H1 (cell line): ENCODE data around the gene RPRD1A. TPM values are rescaled to one million over a fixed set of nuclear protein-coding genes. Genes with fewer than 3 reads are reported as not detected.

Source experiments
- CTCF ChIA-PET: fragments of 300-600 bp; sonication (Branson Sonifier 250); formaldehyde crosslinking; loops from one replicate; lab custom pipeline; 2021; ENCODE audit not compliant: partially characterized antibody; lab: Charles Lee
- POLR2A ChIA-PET: fragments of 300-600 bp; sonication (Branson Sonifier 250); formaldehyde crosslinking; loops from one replicate; lab custom pipeline; 2021; ENCODE audit warnings: inconsistent platforms; ENCODE audit not compliant: partially characterized antibody; lab: Charles Lee
- DNase-seq, 2 experiments: peaks; one replicate each; pipeline versions ENCODE4 v3.0.0 to v3.0.0-alpha.2; 2010 to 2022; ENCODE audit warnings: low spot score in 2 of 2, low read depth in 1 of 2, mixed read lengths in 1 of 2
- FAIRE-seq: peaks from 2 replicates; lab custom pipeline; 2011; peaks lifted over from hg19 to GRCh38; lab: Jason Lieb, UNC
- H2AFZ ChIP-seq: 2 replicates; pipeline ENCODE4 v1.8.1; 2012; ENCODE audit warnings: low read length, inconsistent platforms
- H2AK5ac ChIP-seq: 2 replicates; pipeline ENCODE4 v1.6.1; 2013; ENCODE audit warnings: low read depth, low read length
- H2BK120ac ChIP-seq: replicated peaks from 2 replicates; pipeline ENCODE3; 2013; ENCODE audit warnings: low read depth, low read length, inconsistent platforms
- H2BK12ac ChIP-seq: 2 replicates; pipeline ENCODE4 v1.6.1; 2013; ENCODE audit warnings: low read depth, low read length
- H2BK15ac ChIP-seq: 2 replicates; pipeline ENCODE4 v1.6.1; 2013; ENCODE audit warnings: low read length
- H2BK20ac ChIP-seq: 2 replicates; pipeline ENCODE4 v1.6.1; 2013; ENCODE audit warnings: low read length
- H2BK5ac ChIP-seq: 2 replicates; pipeline ENCODE4 v1.6.1; 2013; ENCODE audit warnings: low read depth, low read length
- H3K14ac ChIP-seq: 2 replicates; pipeline ENCODE4 v1.6.1; 2013; ENCODE audit warnings: inconsistent platforms; ENCODE audit not compliant: insufficient read length
- H3K18ac ChIP-seq: 2 replicates; pipeline ENCODE4 v1.6.1; 2013; ENCODE audit warnings: low read length; ENCODE audit errors: extremely low read depth
- H3K23ac ChIP-seq: 2 replicates; pipeline ENCODE4 v1.6.1; 2013; ENCODE audit warnings: inconsistent platforms; ENCODE audit not compliant: insufficient read length
- H3K23me2 ChIP-seq: 2 replicates; pipeline ENCODE4 v1.6.1; 2013; ENCODE audit warnings: low read depth, low read length
- H3K27ac ChIP-seq: 2 replicates; pipeline ENCODE4 v1.6.1; 2011; ENCODE audit warnings: low read depth, low read length, inconsistent platforms
- H3K27me3 ChIP-seq, 4 experiments: replicated peaks in 1 of 4; 1 replicate in 1 of 4; 2 replicates in 3 of 4; pipeline versions ENCODE4 v1.6.1 to v1.8.1; 2011 to 2013; ENCODE audit warnings: low read length in 3 of 4, mild to moderate bottlenecking in 3 of 4, inconsistent platforms in 2 of 4, mixed read lengths in 2 of 4, moderate library complexity in 1 of 4; ENCODE audit not compliant: control insufficient read depth in 3 of 4, insufficient read depth in 3 of 4; ENCODE audit errors: extremely low read depth in 1 of 4
- H3K36me3 ChIP-seq, 4 experiments: 2 replicates each; pipeline versions ENCODE4 v1.6.1 to v1.8.1; 2011 to 2013; ENCODE audit warnings: mild to moderate bottlenecking in 4 of 4, low read length in 3 of 4, moderate library complexity in 2 of 4, control low read depth in 1 of 4, inconsistent platforms in 1 of 4; ENCODE audit not compliant: insufficient read depth in 4 of 4, control insufficient read depth in 2 of 4
- H3K4ac ChIP-seq: replicated peaks from 2 replicates; pipeline ENCODE3; 2013; ENCODE audit warnings: low read length, low read depth, mixed read lengths, inconsistent platforms; ENCODE audit not compliant: insufficient read length
- H3K4me1 ChIP-seq, 4 experiments: replicated peaks in 1 of 4; 1 replicate in 1 of 4; 2 replicates in 3 of 4; pipeline versions ENCODE4 v1.6.1 to v1.8.1; 2011 to 2013; ENCODE audit warnings: low read length in 3 of 4, inconsistent platforms in 2 of 4, mixed read lengths in 1 of 4; ENCODE audit not compliant: insufficient read depth in 4 of 4, control insufficient read depth in 3 of 4
- H3K4me2 ChIP-seq, 2 experiments: 2 replicates each; pipeline versions ENCODE4 v1.6.1 to v1.8.1; 2011 to 2013; ENCODE audit warnings: low read depth in 2 of 2, low read length in 2 of 2, control low read depth in 1 of 2, inconsistent platforms in 1 of 2, mild to moderate bottlenecking in 1 of 2; ENCODE audit not compliant: insufficient read depth in 1 of 2
- H3K4me3 ChIP-seq, 4 experiments: fragments of 200-600, 300-600 bp in 1 of 4; sonication (generic), shearing (Covaris generic), sonication (Bioruptor Twin) in 1 of 4; 2 replicates each; pipeline versions ENCODE4 v1.5.1 to v1.8.1; 2011 to 2016; ENCODE audit warnings: low read length in 4 of 4, low read depth in 3 of 4, control low read depth in 2 of 4, inconsistent platforms in 2 of 4, mild to moderate bottlenecking in 2 of 4, mixed read lengths in 1 of 4, moderate library complexity in 1 of 4; ENCODE audit not compliant: insufficient read depth in 2 of 4; ENCODE audit errors: extremely low read depth in 1 of 4
- H3K56ac ChIP-seq: replicated peaks from 2 replicates; pipeline ENCODE3; 2013; ENCODE audit warnings: low read depth, mild to moderate bottlenecking, mixed read lengths, low read length, inconsistent platforms; ENCODE audit not compliant: insufficient read length
- H3K79me1 ChIP-seq: 2 replicates; pipeline ENCODE4 v1.6.1; 2013; ENCODE audit warnings: low read depth, low read length, control low read depth
- H3K79me2 ChIP-seq, 2 experiments: 2 replicates each; pipeline versions ENCODE4 v1.6.1 to v1.8.1; 2012 to 2013; ENCODE audit warnings: low read length in 2 of 2, mild to moderate bottlenecking in 2 of 2, inconsistent platforms in 1 of 2; ENCODE audit not compliant: insufficient read depth in 2 of 2, control insufficient read depth in 1 of 2
- H3K9ac ChIP-seq, 4 experiments: replicated peaks in 1 of 4; 1 replicate in 1 of 4; 2 replicates in 3 of 4; pipeline versions ENCODE4 v1.6.1 to v1.8.1; 2011 to 2013; ENCODE audit warnings: low read depth in 3 of 4, low read length in 3 of 4, control low read depth in 2 of 4, mild to moderate bottlenecking in 2 of 4, moderate library complexity in 2 of 4, inconsistent platforms in 1 of 4; ENCODE audit errors: extremely low read depth in 1 of 4
- H3K9me3 ChIP-seq, 2 experiments: 2 replicates each; pipeline versions ENCODE4 v1.6.1 to v1.8.1; 2012 to 2013; ENCODE audit warnings: mild to moderate bottlenecking in 2 of 2, moderate library complexity in 2 of 2, control low read depth in 1 of 2, inconsistent platforms in 1 of 2, low read depth in 1 of 2, low read length in 1 of 2, mixed read lengths in 1 of 2; ENCODE audit not compliant: insufficient read depth in 2 of 2
- H4K20me1 ChIP-seq, 2 experiments: replicated peaks in 1 of 2; 2 replicates each; pipeline versions ENCODE3 to v1.8.1; 2011 to 2013; ENCODE audit warnings: inconsistent platforms in 2 of 2, low read length in 2 of 2, mild to moderate bottlenecking in 1 of 2; ENCODE audit not compliant: insufficient read depth in 2 of 2, control insufficient read depth in 1 of 2
- H4K5ac ChIP-seq: 2 replicates; pipeline ENCODE4 v1.6.1; 2013; ENCODE audit warnings: low read length, low read depth, mixed read lengths, inconsistent platforms; ENCODE audit not compliant: insufficient read length
- H4K8ac ChIP-seq: 2 replicates; pipeline ENCODE4 v1.8.0; 2013; ENCODE audit warnings: mild to moderate bottlenecking, moderate library complexity, low read length, inconsistent platforms; ENCODE audit not compliant: insufficient read depth; ENCODE audit errors: extremely low read depth
- H4K91ac ChIP-seq: replicated peaks from 2 replicates; pipeline ENCODE3; 2013; ENCODE audit warnings: low read length, mixed read lengths, inconsistent platforms; ENCODE audit not compliant: insufficient read length
- BRCA1 ChIP-seq: IDR thresholded peaks from 2 replicates; pipeline ENCODE4 v1.6.1; 2012; ENCODE audit warnings: low read depth, low read length, improper control_type of control experiment
- CHD1 ChIP-seq: IDR thresholded peaks from 2 replicates; pipeline ENCODE4 v1.6.1; 2012; ENCODE audit warnings: low read depth, low read length, improper control_type of control experiment
- CTBP2 ChIP-seq: IDR thresholded peaks from 2 replicates; pipeline ENCODE4 v1.7.0; 2011; ENCODE audit warnings: borderline replicate concordance, mild to moderate bottlenecking, moderate library complexity, mixed read lengths, low read length; ENCODE audit not compliant: insufficient read depth, insufficient read length
- HDAC2 ChIP-seq, 2 experiments: fragments of 300-600 bp in 1 of 2; sonication (generic) in 1 of 2; IDR thresholded peaks; 2 replicates each; pipeline ENCODE4 v1.6.1; 2011 to 2012; ENCODE audit warnings: low read depth in 2 of 2, low read length in 2 of 2, mild to moderate bottlenecking in 2 of 2, moderate library complexity in 2 of 2, borderline replicate concordance in 1 of 2, inconsistent platforms in 1 of 2
- HDAC6 ChIP-seq: IDR thresholded peaks from one replicate; pipeline ENCODE4 v1.7.1; 2012; ENCODE audit warnings: low read depth, mild to moderate bottlenecking, inconsistent platforms, low read length, moderate library complexity
- JUND ChIP-seq: IDR thresholded peaks from 2 replicates; pipeline ENCODE4 v1.6.1; 2011; ENCODE audit warnings: mild to moderate bottlenecking, improper control_type of control experiment, low read length
- KDM1A ChIP-seq: fragments of 200-600, 300-600 bp; sonication (generic); IDR thresholded peaks from 2 replicates; pipeline ENCODE4 v1.7.1; 2016; ENCODE audit warnings: mild to moderate bottlenecking, low read length, borderline replicate concordance
- MAFK ChIP-seq: IDR thresholded peaks from 2 replicates; pipeline ENCODE4 v1.6.1; 2012; ENCODE audit warnings: low read depth, mild to moderate bottlenecking, improper control_type of control experiment, low read length
- POLR2A ChIP-seq, 2 experiments: IDR thresholded peaks; 1 replicate in 1 of 2; 2 replicates in 1 of 2; pipeline ENCODE4 v1.6.1; 2011; ENCODE audit warnings: low read depth in 2 of 2, low read length in 2 of 2, mild to moderate bottlenecking in 2 of 2; ENCODE audit errors: control extremely low read depth in 1 of 2
- POU5F1 ChIP-seq: IDR thresholded peaks from 2 replicates; pipeline ENCODE4 v1.6.1; 2011; ENCODE audit warnings: low read depth, mild to moderate bottlenecking, low read length, moderate library complexity
- SAP30 ChIP-seq: fragments of 300-600 bp; sonication (generic); IDR thresholded peaks from 2 replicates; pipeline ENCODE4 v1.7.1; 2012; ENCODE audit warnings: low read length, moderate library complexity, mild to moderate bottlenecking, inconsistent platforms; ENCODE audit not compliant: insufficient read depth, insufficient replicate concordance
- SIX5 ChIP-seq: IDR thresholded peaks from 2 replicates; pipeline ENCODE4 v1.6.1; 2011; ENCODE audit warnings: mild to moderate bottlenecking, low read depth, low read length
- SRF ChIP-seq: IDR thresholded peaks from 2 replicates; pipeline ENCODE4 v1.6.1; 2011; ENCODE audit warnings: mild to moderate bottlenecking, low read depth, low read length, moderate library complexity
- TEAD4 ChIP-seq: IDR thresholded peaks from 2 replicates; pipeline ENCODE4 v1.6.1; 2012; ENCODE audit warnings: low read depth, low read length, inconsistent platforms, mixed read lengths
- YY1 ChIP-seq: IDR thresholded peaks from 2 replicates; pipeline ENCODE4 v1.6.1; 2011; ENCODE audit warnings: low read depth, mild to moderate bottlenecking, low read length
- WGBS, 2 experiments: shearing (Covaris generic) in 1 of 2; methylation state at CpG; one replicate each; pipeline versions ENCODE4 v1.1.6 to v1.1.7; 2013 to 2015; ENCODE audit warnings: low lambda C conversion rate in 2 of 2, mixed read lengths in 2 of 2, inconsistent platforms in 1 of 2, low coverage in 1 of 2, missing lambda C conversion rate in 1 of 2; ENCODE audit not compliant: insufficient replicate concordance in 2 of 2, insufficient coverage in 1 of 2, insufficient read length in 1 of 2; ENCODE audit errors: extremely low coverage in 1 of 2, missing lambda C conversion rate in 1 of 2; 5-methylcytosine and 5-hydroxymethylcytosine counted together
- polyA plus RNA-seq, 7 experiments: library from polyadenylated mRNA; depleted of rRNA in 3 of 7; stranded (reverse) in 5 of 7; unstranded in 2 of 7; fragments of >200 nt in 5 of 7; fragments of 200-250 nt in 2 of 7; gene quantifications; 1 replicate in 5 of 7; 2 replicates in 1 of 7; 4 replicates in 1 of 7; pipeline versions ENCODE4 v1.2.1 to v1.2.3, GENCODE V29; 2011 to 2013; ENCODE audit warnings: missing spikeins in 2 of 7, mixed read lengths in 2 of 7
- total RNA-seq: library from RNA; stranded (reverse); fragmentation: NEBNext Ultra II Directional; extraction: Animal tissue kit (Norgen Biotek cat#: 25700); gene quantifications from 2 replicates; pipeline ENCODE4 v1.2.1, GENCODE V29; 2021

Gene RPRD1A
- total and polyA plus RNA-seq, 2 of the 8 experiments (the other 6 are each of a cell fraction or from before 2014, with no cell fraction given), result 40.5 to 106 TPM

DNA sequence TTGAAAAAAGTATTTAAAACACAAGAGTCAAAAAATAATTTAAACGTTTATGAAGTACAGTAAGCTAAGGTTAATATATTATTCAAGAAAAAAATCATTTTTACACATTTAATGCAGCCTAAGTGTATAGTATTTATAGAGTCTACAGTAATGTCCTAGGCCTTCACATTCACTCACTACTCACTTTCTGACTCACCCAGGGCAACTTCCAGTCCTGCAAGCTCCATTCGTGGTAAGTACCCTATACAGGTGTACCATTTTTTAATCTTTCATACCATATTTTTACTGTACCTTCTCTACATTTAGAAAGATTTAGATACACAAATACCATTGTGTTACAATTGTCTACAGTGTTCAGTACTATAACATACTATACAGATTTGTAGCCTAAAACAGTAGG, 20.9 kb upstream of the RPRD1A start:
- Histone ChIP-seq H3K14ac (no peak overlapping the region), H3K9me3 (no peaks in the 10 kb centered on the region), H2BK15ac (no peak overlapping the region), H3K23me2 (no peaks in the 10 kb centered on the region), H3K79me1 (no peaks in the 10 kb centered on the region), H2BK20ac (no peak overlapping the region), H4K20me1 (no peaks in the 10 kb centered on the region), H3K4me3 (no peak overlapping the region), H3K4me1 (no peaks in the 10 kb centered on the region; a peak in 1 of 7 replicates), H4K91ac (no peak overlapping the region), H2BK5ac (no peak overlapping the region), H4K5ac (no peak overlapping the region), H3K56ac (no peak overlapping the region), H2BK120ac (no peak overlapping the region), H3K79me2 (no peaks in the 10 kb centered on the region), H3K27me3 (no peaks in the 10 kb centered on the region; a peak in 1 of 7 replicates), H2BK12ac (no peak overlapping the region), H3K27ac (no peak overlapping the region), H3K4me2 (no peak overlapping the region), H3K18ac (no peak overlapping the region), H4K8ac (no peak overlapping the region), H3K36me3 (no peaks in the 10 kb centered on the region), H3K4ac (no peak overlapping the region), H3K9ac (no peak overlapping the region), H3K23ac (no peak overlapping the region), H2AFZ (no peak overlapping the region), H2AK5ac (no peak overlapping the region)
- CTCF ChIA-PET, result interaction anchor here (1.2 to 1.6 kb wide), 2 partner anchors 175 to 196 kb away, joined by 3 read pairs; no protein-coding TSS in a partner anchor
- POLR2A ChIA-PET, result no interaction called here
- no peak for DNase-seq
- 84% methylated on average over 2 of the region's 2 CpGs; no CpG with 5 or more reads in 1 of the 2 experiments for WGBS, 2 experiments
- FAIRE-seq, result no peak
- no peak for TF ChIP-seq HDAC6
- TF ChIP-seq SIX5, result no peak
- no peak for TF ChIP-seq TEAD4
- TF ChIP-seq HDAC2 (IDR thresholded peaks at IDR 0.05; ENCODE audit: borderline replicate concordance in 1 of 2, low read depth in 2 of 2, low read length in 2 of 2), result no peak
- TF ChIP-seq KDM1A, result no peak
- no peak for TF ChIP-seq CTBP2
- no peak for TF ChIP-seq CHD1
- TF ChIP-seq POU5F1, result no peak
- no peak for TF ChIP-seq POLR2A (IDR thresholded peaks at IDR 0.05; ENCODE audit: control extremely low read depth in 1 of 2, low read depth in 2 of 2, low read length in 2 of 2)
- no peak for TF ChIP-seq BRCA1
- TF ChIP-seq YY1, result no peak
- TF ChIP-seq JUND, result no peak
- TF ChIP-seq MAFK, result no peak
- TF ChIP-seq SRF, result no peak
- no peak for TF ChIP-seq SAP30
